GM21528 (cell line): ENCODE measurements around the gene SLC36A1.

Experiments used
- ATAC-seq: cut with Tn5 transposase; IDR thresholded peaks from one replicate; pipeline ENCODE4 v1.9.1; 2021; ENCODE audit warnings: mild to moderate bottlenecking, moderate library complexity; ENCODE audit not compliant: unreplicated experiment, low FRiP score

Gene SLC36A1

GRCh38 chr5:151451626-151452520 lies 4.5 kb downstream of the SLC36A1 start:
- ATAC-seq: peak; percentile 43

- no peak for ATAC-seq
These were observed 6.8 kb downstream of the SLC36A1 start for GRCh38 chr5:151454166-151454565.

GRCh38 chr5:151454889-151455288 lies 7.5 kb downstream of the SLC36A1 start:
- ATAC-seq: no peak

- ATAC-seq: no peak
These were observed 9.0 kb downstream of the SLC36A1 start for GRCh38 chr5:151456321-151456940.

GRCh38 chr5:151458314-151458713 lies 10.9 kb downstream of the SLC36A1 start:
- no peak for ATAC-seq

GRCh38 chr5:151459680-151460324 lies 12.4 kb downstream of the SLC36A1 start:
- no peak for ATAC-seq

GRCh38 chr5:151461312-151461711 lies 13.9 kb downstream of the SLC36A1 start:
- peak; percentile 93 for ATAC-seq

GRCh38 chr5:151463137-151464029 lies 16.0 kb downstream of the SLC36A1 start:
- no peak for ATAC-seq

GRCh38 chr5:151464101-151464500 lies 16.7 kb downstream of the SLC36A1 start:
- no peak for ATAC-seq

- no peak for ATAC-seq
These were observed 18.1 kb downstream of the SLC36A1 start for GRCh38 chr5:151465476-151465875.

- ATAC-seq: no peak
These were observed 20.2 kb downstream of the SLC36A1 start for GRCh38 chr5:151467576-151467975.

GRCh38 chr5:151469386-151469785 lies 22.0 kb downstream of the SLC36A1 start:
- no peak for ATAC-seq

- no peak for ATAC-seq
These were observed 22.6 kb downstream of the SLC36A1 start for GRCh38 chr5:151469992-151470391.

GRCh38 chr5:151470439-151470838 lies 23.0 kb downstream of the SLC36A1 start:
- no peak for ATAC-seq

- ATAC-seq: no peak
These were observed 23.9 kb downstream of the SLC36A1 start for GRCh38 chr5:151471276-151471675.

- ATAC-seq: no peak
These were observed 27.4 kb downstream of the SLC36A1 start for GRCh38 chr5:151474799-151475198.

GRCh38 chr5:151475388-151475787 lies 28.0 kb downstream of the SLC36A1 start:
- ATAC-seq: no peak

GRCh38 chr5:151476016-151476415 lies 28.6 kb downstream of the SLC36A1 start:
- no peak for ATAC-seq

GRCh38 chr5:151477101-151477500 lies 29.7 kb downstream of the SLC36A1 start:
- no peak for ATAC-seq
